ENCODE results near the gene SHB.

DNA sequence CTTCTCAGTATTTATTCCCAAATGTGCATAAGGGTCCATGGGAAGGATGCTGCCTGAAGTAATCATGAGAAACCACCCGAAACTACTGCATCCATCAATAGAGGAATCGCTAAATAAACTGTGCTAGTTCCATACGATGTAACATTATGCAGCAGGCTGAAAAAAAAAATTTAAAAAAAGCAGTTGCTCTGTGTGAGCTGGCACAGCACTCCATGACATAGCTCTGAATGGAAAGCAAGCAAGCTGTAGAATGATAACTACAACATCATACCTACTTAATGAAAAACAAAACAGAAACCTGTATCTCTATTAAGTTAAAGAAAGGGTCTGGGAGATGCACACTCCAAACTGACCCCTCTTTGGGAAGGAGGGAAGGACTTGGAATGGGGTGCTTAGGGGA lies 49.3 kb downstream of the SHB start:
- TF ChIP-seq, protein P1, sequence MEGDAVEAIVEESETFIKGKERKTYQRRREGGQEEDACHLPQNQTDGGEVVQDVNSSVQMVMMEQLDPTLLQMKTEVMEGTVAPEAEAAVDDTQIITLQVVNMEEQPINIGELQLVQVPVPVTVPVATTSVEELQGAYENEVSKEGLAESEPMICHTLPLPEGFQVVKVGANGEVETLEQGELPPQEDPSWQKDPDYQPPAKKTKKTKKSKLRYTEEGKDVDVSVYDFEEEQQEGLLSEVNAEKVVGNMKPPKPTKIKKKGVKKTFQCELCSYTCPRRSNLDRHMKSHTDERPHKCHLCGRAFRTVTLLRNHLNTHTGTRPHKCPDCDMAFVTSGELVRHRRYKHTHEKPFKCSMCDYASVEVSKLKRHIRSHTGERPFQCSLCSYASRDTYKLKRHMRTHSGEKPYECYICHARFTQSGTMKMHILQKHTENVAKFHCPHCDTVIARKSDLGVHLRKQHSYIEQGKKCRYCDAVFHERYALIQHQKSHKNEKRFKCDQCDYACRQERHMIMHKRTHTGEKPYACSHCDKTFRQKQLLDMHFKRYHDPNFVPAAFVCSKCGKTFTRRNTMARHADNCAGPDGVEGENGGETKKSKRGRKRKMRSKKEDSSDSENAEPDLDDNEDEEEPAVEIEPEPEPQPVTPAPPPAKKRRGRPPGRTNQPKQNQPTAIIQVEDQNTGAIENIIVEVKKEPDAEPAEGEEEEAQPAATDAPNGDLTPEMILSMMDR (conservative IDR thresholded peaks at IDR 0.05; ENCODE audit: low read length), result no peak
- TF ChIP-seq EZH2phosphoT487 (IDR thresholded peaks at IDR 0.05; ENCODE audit: borderline replicate concordance, low read depth, low read length), result no peak
